ENCODE measurements around the gene KRT83. TPM values are rescaled to one million over a fixed set of nuclear protein-coding genes. Genes with fewer than 3 reads are reported as not detected.

KRT83 gene
- 0.07 TPM in 1 of 2 replicates, not detected in the other for total RNA-seq (2014; rRNA removed; shearing (Covaris generic))

GRCh38 chr12:52320784-52321400 is at the start of gene KRT83:
TSS of gene KRT83 (minus strand) at chr12:52321398. CDS start at chr12:52321335, 63 bp downstream.
- no peak for DNase-seq (ENCODE audit: low spot score)
- in situ Hi-C loops (cut with HindIII; ENCODE audit: low sequenced_read_pairs) = no loop called here

DNA sequence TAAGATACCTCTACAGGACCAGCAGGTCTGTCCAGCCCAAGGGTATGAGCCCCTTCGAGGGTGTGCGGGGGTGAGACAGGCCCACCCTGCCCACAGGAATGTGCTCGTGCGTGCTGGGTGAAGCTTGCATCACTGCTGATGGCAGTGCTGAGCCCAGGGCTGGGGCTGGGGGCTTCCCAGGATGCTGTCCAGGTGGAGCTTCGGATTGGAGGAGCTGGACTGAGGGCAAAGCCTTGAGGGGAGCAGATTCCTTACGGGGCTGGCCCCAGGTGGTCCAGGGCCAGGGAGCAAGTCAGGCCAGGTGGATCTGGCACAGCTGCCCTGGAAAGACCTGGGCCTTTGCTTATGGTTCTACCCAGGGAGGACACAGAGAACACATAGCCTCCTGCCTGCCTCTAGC is 48.6 kb upstream of the KRT83 start:
- in situ Hi-C loops (cut with HindIII; ENCODE audit: low sequenced_read_pairs) = no loop called here
- no peak for DNase-seq (ENCODE audit: low spot score)

GRCh38 chr12:52369211-52369610 is 48.0 kb upstream of the KRT83 start:
- in situ Hi-C loops (cut with HindIII; ENCODE audit: low sequenced_read_pairs) = no loop called here
- DNase-seq (ENCODE audit: low spot score) = no peak

GRCh38 chr12:52368508-52368907 is 47.3 kb upstream of the KRT83 start:
- DNase-seq (ENCODE audit: low spot score) = no peak
- in situ Hi-C loops (cut with HindIII; ENCODE audit: low sequenced_read_pairs) = no loop called here

DNA sequence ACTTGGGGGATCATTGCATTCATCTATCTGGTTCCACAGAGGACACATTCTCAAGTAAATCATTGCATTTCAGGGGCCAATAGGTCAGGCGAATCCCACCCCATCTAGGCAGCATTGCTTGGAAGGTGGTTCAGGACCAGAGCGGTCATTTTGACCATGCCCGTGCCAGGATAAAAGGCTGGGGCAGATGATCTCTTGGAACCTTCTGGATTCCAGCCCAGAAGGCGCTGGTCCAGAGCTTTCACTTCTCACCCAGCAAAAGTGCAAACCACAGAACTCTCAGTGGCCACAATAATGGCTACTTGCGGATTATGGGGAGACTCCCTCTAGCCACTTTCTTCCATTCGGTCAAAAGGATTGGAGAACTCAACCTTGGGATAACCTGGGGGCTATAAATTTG is 46.7 kb upstream of the KRT83 start:
- DNase-seq (ENCODE audit: low spot score) = no peak
- in situ Hi-C loops (cut with HindIII; ENCODE audit: low sequenced_read_pairs) = no loop called here

GRCh38 chr12:52366738-52367485 is 45.7 kb upstream of the KRT83 start, which contains the start of gene KRT85:
TSS of gene KRT85 (minus strand) at chr12:52367481. CDS start at chr12:52367405, 76 bp downstream.
- in situ Hi-C loops (cut with HindIII; ENCODE audit: low sequenced_read_pairs) = no loop called here
- no peak for DNase-seq (ENCODE audit: low spot score)

DNA sequence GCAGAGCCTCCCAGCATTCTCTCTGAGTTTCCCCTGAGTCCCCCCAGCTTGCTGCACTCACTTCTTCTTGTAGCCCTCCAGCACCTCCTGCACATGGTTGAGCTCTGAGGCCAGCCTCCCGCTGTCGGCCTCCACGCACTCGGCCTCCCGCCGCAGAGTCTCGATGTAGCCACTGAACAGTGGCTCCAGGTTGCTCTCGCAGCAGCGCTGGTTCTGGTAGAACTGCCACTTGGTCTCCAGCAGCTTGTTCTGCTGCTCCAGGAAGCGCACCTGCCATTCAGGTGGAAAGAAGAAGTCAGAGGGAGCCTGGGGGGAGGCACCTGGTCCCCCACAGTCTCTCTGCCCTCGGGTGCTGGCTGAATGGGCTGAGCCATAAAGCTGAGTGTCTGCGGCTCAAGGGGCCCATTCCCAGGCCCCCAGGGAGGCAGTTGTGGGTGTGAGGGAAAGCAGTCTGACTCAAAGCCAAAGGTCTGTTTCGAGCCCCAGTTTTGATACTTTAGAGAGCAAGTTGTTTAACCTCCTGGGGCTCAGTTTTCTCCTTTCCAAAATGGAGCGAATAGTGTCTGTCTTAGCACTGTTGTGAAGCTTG is 43.8 kb upstream of the KRT83 start:
- in situ Hi-C loops (cut with HindIII; ENCODE audit: low sequenced_read_pairs) = no loop called here
- no peak for DNase-seq (ENCODE audit: low spot score)

- no peak for DNase-seq (ENCODE audit: low spot score)
- in situ Hi-C loops (cut with HindIII; ENCODE audit: low sequenced_read_pairs) = no loop called here
Observed at GRCh38 chr12:52364061-52364460, 42.9 kb upstream of the KRT83 start.

DNA sequence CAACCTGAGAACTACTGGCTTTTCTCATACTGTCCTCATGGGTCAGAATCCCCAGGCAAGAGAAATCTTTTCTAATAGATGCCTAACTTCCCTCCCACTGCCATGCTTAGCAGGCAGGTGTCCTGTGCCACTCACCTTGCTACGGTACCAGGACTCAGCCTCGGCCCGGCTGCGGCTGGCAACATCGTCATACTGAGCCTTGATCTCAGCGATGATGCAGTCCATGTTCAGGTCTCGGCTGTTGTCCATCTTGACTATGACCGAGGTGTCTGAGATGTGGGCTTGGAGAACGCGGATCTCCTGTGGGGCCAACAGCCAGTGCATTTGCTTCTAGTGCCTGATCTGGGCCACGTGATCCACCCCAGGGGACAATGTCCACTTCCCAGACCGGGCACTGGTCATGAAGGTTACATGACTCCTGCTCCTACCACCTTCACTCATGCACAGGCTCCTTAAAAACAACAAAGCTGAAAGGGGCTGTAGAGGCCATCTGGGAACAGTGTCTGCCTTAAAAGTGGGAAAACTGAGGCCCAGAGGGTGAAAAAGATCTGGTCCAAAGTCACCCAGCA is 42.0 kb upstream of the KRT83 start:
- no peak for DNase-seq (ENCODE audit: low spot score)
- in situ Hi-C loops (cut with HindIII; ENCODE audit: low sequenced_read_pairs) = no loop called here

GRCh38 chr12:52362118-52362726 is 41.0 kb upstream of the KRT83 start:
- in situ Hi-C loops (cut with HindIII; ENCODE audit: low sequenced_read_pairs) = no loop called here
- DNase-seq (ENCODE audit: low spot score) = no peak

DNA sequence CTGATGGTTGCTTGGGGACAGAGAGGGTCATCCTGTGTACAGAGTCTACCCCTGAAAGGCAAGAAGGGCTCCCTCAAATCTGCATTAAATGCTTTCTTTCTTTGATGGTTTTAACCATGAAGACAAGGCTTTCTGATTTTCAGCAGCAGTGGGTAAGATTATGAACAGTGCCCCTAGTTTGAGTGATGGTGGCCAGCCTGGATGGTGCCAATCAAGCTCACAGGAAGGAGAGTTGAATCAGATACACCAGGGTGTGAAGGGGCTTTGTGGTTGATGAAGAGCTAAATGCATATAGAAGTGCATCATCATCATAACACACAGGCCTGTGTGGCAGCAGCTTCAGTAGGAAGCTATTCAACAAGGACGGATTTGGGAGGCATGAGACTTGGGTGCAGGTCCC is 40.4 kb upstream of the KRT83 start:
- no peak for DNase-seq (ENCODE audit: low spot score)
- in situ Hi-C loops (cut with HindIII; ENCODE audit: low sequenced_read_pairs) = no loop called here

GRCh38 chr12:52360663-52361271 is 39.6 kb upstream of the KRT83 start:
- DNase-seq (ENCODE audit: low spot score) = no peak
- in situ Hi-C loops (cut with HindIII; ENCODE audit: low sequenced_read_pairs) = no loop called here

- DNase-seq (ENCODE audit: low spot score) = no peak
- in situ Hi-C loops (cut with HindIII; ENCODE audit: low sequenced_read_pairs) = no loop called here
Observed at GRCh38 chr12:52360106-52360662, 39.0 kb upstream of the KRT83 start.

DNA sequence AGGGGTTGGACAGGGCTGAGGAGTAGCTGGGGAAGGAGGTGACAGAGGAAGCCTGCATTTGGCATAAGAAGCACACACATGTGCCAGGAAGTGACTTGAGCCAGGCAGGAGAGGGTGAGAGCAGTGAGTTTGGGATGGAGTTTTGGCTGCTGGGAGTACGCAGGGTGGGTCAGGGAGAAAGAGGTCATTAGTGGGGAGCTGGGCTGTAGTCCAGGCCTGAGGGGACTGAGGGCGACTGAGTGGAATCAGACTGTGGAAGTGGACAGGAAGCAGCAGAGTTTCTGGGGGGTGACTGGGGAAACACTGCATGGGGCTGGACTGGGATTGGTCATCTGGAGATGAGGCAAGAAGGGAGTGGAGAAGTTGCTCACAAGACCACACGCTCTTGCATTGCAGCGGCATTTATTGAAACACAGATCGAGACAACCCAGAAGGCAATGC is 38.4 kb upstream of the KRT83 start:
- in situ Hi-C loops (cut with HindIII; ENCODE audit: low sequenced_read_pairs) = no loop called here
- no peak for DNase-seq (ENCODE audit: low spot score)

- in situ Hi-C loops (cut with HindIII; ENCODE audit: low sequenced_read_pairs) = no loop called here
- no peak for DNase-seq (ENCODE audit: low spot score)
Observed at GRCh38 chr12:52358575-52359350, 37.6 kb upstream of the KRT83 start.

DNA sequence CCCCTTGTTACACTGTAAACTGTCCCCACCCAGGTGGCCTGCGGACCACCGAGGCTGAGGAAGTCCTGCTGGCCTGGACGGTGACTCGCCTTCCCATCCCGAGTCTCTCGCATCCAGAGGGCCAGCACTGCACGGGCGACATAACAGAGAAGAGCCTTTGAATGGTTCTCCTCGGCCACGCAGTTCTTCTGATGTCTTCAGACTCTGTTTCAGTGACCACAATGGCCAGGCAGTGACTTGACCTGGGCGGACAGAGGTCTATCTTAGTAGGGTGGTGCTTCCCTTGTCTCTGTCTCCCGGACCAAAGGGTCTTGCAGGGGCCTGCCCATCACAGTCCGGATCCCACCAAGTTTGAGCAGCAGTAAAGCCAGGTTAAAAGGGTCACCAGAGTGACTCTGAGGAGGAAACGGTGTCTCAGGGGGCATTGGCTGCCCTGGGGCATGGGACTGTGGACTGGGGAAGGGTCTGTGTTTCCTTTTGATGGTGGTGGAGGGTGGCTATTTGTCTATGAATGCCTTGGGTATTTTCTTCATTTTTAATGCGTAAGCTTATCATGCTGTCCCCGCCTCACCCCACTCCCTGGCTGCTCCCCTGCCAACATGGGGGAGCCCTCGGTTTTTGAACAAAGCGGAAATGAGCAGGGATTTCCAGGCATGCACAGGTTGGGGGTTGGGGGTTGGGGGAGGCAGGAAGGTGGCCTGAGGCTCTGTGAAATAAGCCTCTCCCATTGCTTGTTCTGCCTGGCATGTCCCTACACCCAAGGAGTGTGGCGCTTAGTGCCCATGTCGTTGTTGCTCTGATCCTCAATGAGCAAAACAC is 35.8 kb upstream of the KRT83 start:
- in situ Hi-C loops (cut with HindIII; ENCODE audit: low sequenced_read_pairs) = no loop called here
- DNase-seq (ENCODE audit: low spot score) = no peak

DNA sequence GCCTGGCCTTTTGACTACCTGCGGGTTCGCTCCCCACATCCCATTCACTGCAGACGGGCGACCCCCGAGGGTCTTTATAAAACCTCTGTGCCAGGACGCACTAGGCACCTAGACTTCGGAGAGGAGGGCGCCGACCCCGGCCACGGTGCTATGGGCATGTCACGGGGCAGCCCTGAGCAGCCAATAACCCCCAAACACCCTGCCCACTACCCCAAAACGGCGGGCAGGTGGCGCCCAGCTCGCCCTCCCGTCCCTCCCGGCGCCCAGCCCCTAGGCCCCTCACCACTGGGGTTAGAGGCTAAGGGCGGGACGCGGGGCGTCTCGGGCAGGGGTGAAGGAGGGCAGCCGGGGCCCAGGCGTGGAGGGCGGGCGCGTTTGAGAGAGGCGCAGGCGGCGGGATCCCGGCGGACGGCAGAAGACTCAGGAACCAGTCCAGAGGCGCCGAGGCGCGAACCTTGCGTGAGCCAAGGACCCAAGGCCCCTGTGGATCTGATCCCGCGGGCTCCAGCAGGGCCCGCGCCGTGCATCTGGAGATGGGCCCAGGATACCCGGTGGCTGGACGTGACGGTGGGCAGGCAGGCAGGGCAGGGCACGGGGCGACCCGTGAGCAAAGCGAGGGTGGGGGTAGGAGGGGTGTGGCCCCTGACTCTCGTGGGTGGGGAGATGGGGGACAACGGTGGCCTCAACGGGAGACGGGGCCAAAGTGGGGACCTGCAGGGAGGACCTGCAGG is 35.0 kb upstream of the KRT83 start:
- no peak for DNase-seq (ENCODE audit: low spot score)
- in situ Hi-C loops (cut with HindIII; ENCODE audit: low sequenced_read_pairs) = no loop called here

Measured in G401 (cell line).